Suprapubic skin (tissue), 4 donors: Measurements from ENCODE around the gene VKORC1. TPM values are rescaled to one million over a fixed set of nuclear protein-coding genes. Genes with fewer than 3 reads are reported as not detected.

Source experiments
- DNase-seq, 2 donors: peaks; one replicate each; pipeline ENCODE4 v3.0.0-alpha.2; 2019; ENCODE audit warnings: low spot score in 2 of 2
- H3K27ac ChIP-seq: fragments of 200-600 bp; sonication (generic); one replicate; pipeline ENCODE4 v1.5.1; 2019
- H3K27me3 ChIP-seq: fragments of 200-600 bp; sonication (generic); one replicate; pipeline ENCODE4 v1.5.1; 2019
- H3K36me3 ChIP-seq: fragments of 200-600 bp; sonication (generic); one replicate; pipeline ENCODE4 v1.5.1; 2019
- H3K4me1 ChIP-seq: fragments of 200-600 bp; sonication (generic); one replicate; pipeline ENCODE4 v1.5.1; 2019
- H3K4me3 ChIP-seq: fragments of 200-600 bp; sonication (generic); one replicate; pipeline ENCODE4 v1.5.1; 2019; ENCODE audit warnings: mild to moderate bottlenecking
- H3K9me3 ChIP-seq: fragments of 200-600 bp; sonication (generic); one replicate; pipeline ENCODE4 v1.5.1; 2019
- CTCF ChIP-seq, 2 donors: fragments of 200-600 bp in 1 of 2; fragments of 450-650 bp in 1 of 2; sonication (generic) in 1 of 2; IDR thresholded peaks; one replicate each; pipeline ENCODE4 v1.5.1; 2016 to 2019; ENCODE audit warnings: antibody characterized with exemption in 2 of 2, mild to moderate bottlenecking in 1 of 2, moderate library complexity in 1 of 2
- EP300 ChIP-seq: sonication (generic); formaldehyde crosslinking; IDR thresholded peaks from one replicate; pipeline ENCODE4 v1.6.1; 2017; ENCODE audit warnings: antibody characterized with exemption
- POLR2A ChIP-seq, 2 donors: fragments of 450-650 bp; IDR thresholded peaks; one replicate each; pipeline ENCODE4 v1.6.1; 2017; ENCODE audit warnings: antibody characterized with exemption in 2 of 2, mild to moderate bottlenecking in 2 of 2, moderate library complexity in 2 of 2
- POLR2AphosphoS5 ChIP-seq, 3 donors: sonication (generic); formaldehyde crosslinking; IDR thresholded peaks; one replicate each; pipeline ENCODE4 v1.6.1; 2017; ENCODE audit warnings: antibody characterized with exemption in 3 of 3
- WGBS: methylation state at CpG from one replicate; pipeline ENCODE4 v1.1.5; 2018; 5-methylcytosine and 5-hydroxymethylcytosine counted together
- total RNA-seq, 4 donors: library from RNA; depleted of rRNA; stranded (reverse); fragments of >200 nt; gene quantifications; one replicate each; pipeline ENCODE4 v1.1.0, GENCODE V29; 2016

VKORC1 gene
- total RNA-seq, 4 donors from 2014 or later = 53.8 to 79.3 (median 68.0) TPM

GRCh38 chr16:31131416-31131815 lies 36.8 kb upstream of the VKORC1 start:
- Histone ChIP-seq H3K9me3 (no peaks in the 10 kb centered on the region), H3K36me3 (peaks cover 44% of the 10 kb centered on the region), H3K4me1 (peaks cover 71% of the 10 kb centered on the region), H3K27me3 (no peaks in the 10 kb centered on the region), H3K27ac (peak overlapping the region; percentile 83), H3K4me3 (no peak overlapping the region)
- no peak for TF ChIP-seq CTCF (IDR thresholded peaks at IDR 0.05)
- TF ChIP-seq POLR2A (IDR thresholded peaks at IDR 0.05) = no peak
- TF ChIP-seq EP300 = no peak
- no peak for TF ChIP-seq POLR2AphosphoS5 (IDR thresholded peaks at IDR 0.05)
- WGBS = 62% methylated on average over 11 of the region's 11 CpGs
- no peak for DNase-seq

- Histone ChIP-seq H3K4me3 (no peak overlapping the region), H3K9me3 (no peaks in the 10 kb centered on the region), H3K27me3 (no peaks in the 10 kb centered on the region), H3K27ac (peak overlapping the region; percentile 83), H3K36me3 (peaks cover 44% of the 10 kb centered on the region), H3K4me1 (peaks cover 66% of the 10 kb centered on the region)
- TF ChIP-seq CTCF (IDR thresholded peaks at IDR 0.05) = no peak
- peak in 1 of 3 donors; percentile 12 for TF ChIP-seq POLR2AphosphoS5 (IDR thresholded peaks at IDR 0.05)
- no peak for TF ChIP-seq EP300
- TF ChIP-seq POLR2A (IDR thresholded peaks at IDR 0.05) = no peak
- WGBS = 50% methylated on average over 4 of the region's 6 CpGs
- no peak for DNase-seq
Observed at GRCh38 chr16:31130899-31131298, 36.3 kb upstream of the VKORC1 start.

- Histone ChIP-seq H3K9me3 (no peaks in the 10 kb centered on the region), H3K27me3 (no peaks in the 10 kb centered on the region), H3K36me3 (peaks cover 44% of the 10 kb centered on the region), H3K4me3 (no peak overlapping the region), H3K27ac (peak overlapping the region; percentile 83), H3K4me1 (peaks cover 63% of the 10 kb centered on the region)
- 40% methylated on average over 1 of the region's 10 CpGs for WGBS
- TF ChIP-seq POLR2A (IDR thresholded peaks at IDR 0.05) (no peak), EP300 (no peak), CTCF (IDR thresholded peaks at IDR 0.05) (no peak), POLR2AphosphoS5 (IDR thresholded peaks at IDR 0.05) (no peak)
- DNase-seq = no peak
Observed at GRCh38 chr16:31130336-31130891, 35.8 kb upstream of the VKORC1 start.

GRCh38 chr16:31129568-31130335 lies 35.2 kb upstream of the VKORC1 start:
- H3K4me1 ChIP-seq = peaks cover 63% of the 10 kb centered on the region
- H3K27me3 ChIP-seq = no peaks in the 10 kb centered on the region
- WGBS = 66% methylated on average over 22 of the region's 29 CpGs
- DNase-seq = no peak
- H3K27ac ChIP-seq = peak overlapping the region; percentile 83
- no peaks in the 10 kb centered on the region for H3K9me3 ChIP-seq
- H3K4me3 ChIP-seq = no peak overlapping the region
- TF ChIP-seq EP300 (no peak), POLR2AphosphoS5 (IDR thresholded peaks at IDR 0.05) (no peak), POLR2A (IDR thresholded peaks at IDR 0.05) (no peak), CTCF (IDR thresholded peaks at IDR 0.05) (no peak)
- peaks cover 44% of the 10 kb centered on the region for H3K36me3 ChIP-seq

GRCh38 chr16:31128711-31129567 lies 34.3 kb upstream of the VKORC1 start:
- H3K9me3 ChIP-seq = no peaks in the 10 kb centered on the region
- no peak overlapping the region for H3K4me3 ChIP-seq
- peak overlapping the region; percentile 83 for H3K27ac ChIP-seq
- no peaks in the 10 kb centered on the region for H3K27me3 ChIP-seq
- 72% methylated on average over 12 of the region's 14 CpGs for WGBS
- TF ChIP-seq POLR2A (IDR thresholded peaks at IDR 0.05) = peak in 1 of 2 donors; percentile 32
- no peak for TF ChIP-seq POLR2AphosphoS5 (IDR thresholded peaks at IDR 0.05)
- H3K36me3 ChIP-seq = peaks cover 44% of the 10 kb centered on the region
- H3K4me1 ChIP-seq = peaks cover 55% of the 10 kb centered on the region
- DNase-seq = no peak
